ENCODE results near the gene MR1.

MR1 gene

GRCh38 chr1:181014477-181015250 is 19.1 kb upstream of the MR1 start:
- Histone ChIP-seq H3K27ac (no peak overlapping the region), H3K36me3 (no peaks in the 10 kb centered on the region), H3K27me3 (ENCODE audit: insufficient read depth, low read depth, severe bottlenecking) (no peaks in the 10 kb centered on the region), H3K4me3 (ENCODE audit: low read depth, low read length) (no peak overlapping the region), H3K9me3 (ENCODE audit: severe bottlenecking) (no peaks in the 10 kb centered on the region)
- no peak for DNase-seq
- TF ChIP-seq CTCF (IDR thresholded peaks at IDR 0.05; ENCODE audit: low read depth, low read length) = no peak

GRCh38 chr1:181015251-181015615 is 18.6 kb upstream of the MR1 start:
- no peaks in the 10 kb centered on the region for H3K27me3 ChIP-seq (ENCODE audit: insufficient read depth, low read depth, severe bottlenecking)
- no peaks in the 10 kb centered on the region for H3K9me3 ChIP-seq (ENCODE audit: severe bottlenecking)
- H3K36me3 ChIP-seq = no peaks in the 10 kb centered on the region
- H3K4me3 ChIP-seq (ENCODE audit: low read depth, low read length) = no peak overlapping the region
- DNase-seq = no peak
- TF ChIP-seq CTCF (IDR thresholded peaks at IDR 0.05; ENCODE audit: low read depth, low read length) = no peak
- no peak overlapping the region for H3K27ac ChIP-seq

- no peak for DNase-seq
- TF ChIP-seq CTCF (IDR thresholded peaks at IDR 0.05; ENCODE audit: low read depth, low read length) = no peak
- no peaks in the 10 kb centered on the region for H3K9me3 ChIP-seq (ENCODE audit: severe bottlenecking)
Measured at GRCh38 chr1:181016563-181016962, 17.2 kb upstream of the MR1 start.

GRCh38 chr1:181018901-181019681 is 14.7 kb upstream of the MR1 start:
- H3K4me3 ChIP-seq (ENCODE audit: low read depth, low read length) = no peak overlapping the region
- no peaks in the 10 kb centered on the region for H3K36me3 ChIP-seq
- TF ChIP-seq CTCF (IDR thresholded peaks at IDR 0.05; ENCODE audit: low read depth, low read length) = no peak
- DNase-seq = no peak
- no peaks in the 10 kb centered on the region for H3K27me3 ChIP-seq (ENCODE audit: insufficient read depth, low read depth, severe bottlenecking)
- H3K27ac ChIP-seq = no peak overlapping the region
- H3K9me3 ChIP-seq (ENCODE audit: severe bottlenecking) = no peaks in the 10 kb centered on the region

More at GRCh38 chr1:181016563-181016962, 17.2 kb upstream of the MR1 start:
- H3K4me3 ChIP-seq (ENCODE audit: low read depth, low read length) = no peak overlapping the region
- no peaks in the 10 kb centered on the region for H3K36me3 ChIP-seq
- no peak overlapping the region for H3K27ac ChIP-seq
- H3K27me3 ChIP-seq (ENCODE audit: insufficient read depth, low read depth, severe bottlenecking) = no peaks in the 10 kb centered on the region

- peak overlapping the region; percentile 52 for H3K4me3 ChIP-seq (ENCODE audit: low read depth, low read length)
- TF ChIP-seq CTCF (IDR thresholded peaks at IDR 0.05; ENCODE audit: low read depth, low read length) = no peak
- no peak for DNase-seq
- H3K36me3 ChIP-seq = no peaks in the 10 kb centered on the region
- H3K27ac ChIP-seq = no peak overlapping the region
- no peaks in the 10 kb centered on the region for H3K9me3 ChIP-seq (ENCODE audit: severe bottlenecking)
- no peaks in the 10 kb centered on the region for H3K27me3 ChIP-seq (ENCODE audit: insufficient read depth, low read depth, severe bottlenecking)
Measured at GRCh38 chr1:181021159-181021558, 12.6 kb upstream of the MR1 start.

Data from WERI-Rb-1 (cell line).